GM19452 (cell line): ENCODE data around the gene FUBP3.
"Not testable (repeated sequence)": the region's sequence is repeated elsewhere in the genome, so short reads cannot be mapped to it uniquely, and the experiment has no call there.

Experiments
- ATAC-seq: cut with Tn5 transposase; IDR thresholded peaks from one replicate; pipeline ENCODE4 v1.9.1; 2021; ENCODE audit not compliant: unreplicated experiment

The FUBP3 gene

DNA sequence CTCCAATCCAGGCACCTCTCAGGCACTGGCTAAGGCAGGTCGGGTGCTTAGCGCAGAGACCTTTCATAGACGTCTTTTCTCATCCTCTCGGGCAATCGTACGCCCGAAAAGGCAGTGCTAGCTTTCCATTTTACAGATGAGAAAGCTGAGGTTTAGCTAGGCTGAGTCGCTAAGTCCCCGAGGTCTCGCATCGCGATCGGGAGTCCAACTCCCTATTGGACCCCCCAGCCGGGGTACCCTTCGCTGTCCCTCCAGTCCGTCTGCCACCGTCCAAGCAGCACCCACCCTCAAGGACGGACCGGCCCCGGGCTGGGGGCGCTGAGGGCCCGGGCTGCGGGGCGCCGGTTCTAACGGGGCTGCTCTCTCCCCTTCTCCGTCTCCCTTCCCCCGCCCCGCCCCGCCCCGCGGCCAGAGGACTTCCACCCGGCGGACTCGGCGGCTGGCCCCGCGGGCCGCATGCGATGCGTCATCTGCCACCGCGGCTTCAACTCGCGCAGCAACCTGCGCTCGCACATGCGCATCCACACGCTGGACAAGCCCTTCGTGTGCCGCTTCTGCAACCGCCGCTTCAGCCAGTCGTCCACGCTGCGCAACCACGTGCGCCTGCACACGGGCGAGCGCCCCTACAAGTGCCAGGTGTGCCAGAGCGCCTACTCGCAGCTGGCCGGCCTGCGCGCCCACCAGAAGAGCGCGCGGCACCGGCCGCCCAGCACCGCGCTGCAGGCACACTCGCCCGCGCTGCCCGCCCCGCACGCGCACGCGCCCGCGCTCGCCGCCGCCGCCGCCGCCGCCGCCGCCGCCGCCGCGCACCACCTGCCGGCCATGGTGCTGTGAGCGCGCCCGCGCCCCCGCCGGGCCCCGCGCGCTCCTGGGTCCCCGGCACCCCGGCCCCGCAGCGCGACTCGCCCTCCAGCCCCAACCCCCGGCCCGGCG, 101.7 kb downstream of the FUBP3 start:
- ATAC-seq, result no peak

DNA sequence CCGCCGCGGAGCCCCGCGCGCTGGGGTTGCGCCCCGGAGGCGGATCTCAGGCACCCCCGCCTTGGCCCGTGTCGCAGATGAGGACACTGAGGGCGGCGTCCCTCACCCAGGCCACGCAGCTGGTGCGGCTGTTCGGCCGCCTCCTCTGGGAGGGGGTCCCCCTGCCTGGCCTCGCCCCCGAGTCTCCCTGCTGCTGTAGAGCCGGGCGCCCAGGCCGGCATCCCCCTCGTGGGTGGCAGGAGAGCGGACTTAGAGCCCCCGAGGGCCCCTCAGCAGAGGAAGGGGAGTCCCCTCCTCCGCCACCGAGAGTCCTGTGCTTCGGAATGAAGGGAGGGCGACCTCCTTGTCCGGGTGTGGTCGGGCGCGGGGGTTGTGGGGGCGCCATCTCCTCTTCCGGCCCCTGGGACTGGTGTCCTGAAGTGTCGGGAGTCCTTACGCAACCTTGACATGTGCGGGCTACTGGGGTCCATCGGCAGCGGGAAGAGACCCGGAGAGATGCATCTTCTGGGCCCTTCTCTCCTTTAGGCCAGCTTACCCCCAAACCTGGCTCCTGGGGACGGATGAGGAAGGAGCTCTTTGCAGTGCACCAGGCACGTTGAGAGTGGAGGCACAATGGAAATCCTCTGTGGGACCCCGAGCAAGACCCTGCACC, 102.5 kb downstream of the FUBP3 start:
- no peak for ATAC-seq

- ATAC-seq, result no peak
Measured at GRCh38 chr9:130682421-130683121, 103.2 kb downstream of the FUBP3 start.

GRCh38 chr9:130685104-130685503, 105.7 kb downstream of the FUBP3 start:
- ATAC-seq, result no peak

DNA sequence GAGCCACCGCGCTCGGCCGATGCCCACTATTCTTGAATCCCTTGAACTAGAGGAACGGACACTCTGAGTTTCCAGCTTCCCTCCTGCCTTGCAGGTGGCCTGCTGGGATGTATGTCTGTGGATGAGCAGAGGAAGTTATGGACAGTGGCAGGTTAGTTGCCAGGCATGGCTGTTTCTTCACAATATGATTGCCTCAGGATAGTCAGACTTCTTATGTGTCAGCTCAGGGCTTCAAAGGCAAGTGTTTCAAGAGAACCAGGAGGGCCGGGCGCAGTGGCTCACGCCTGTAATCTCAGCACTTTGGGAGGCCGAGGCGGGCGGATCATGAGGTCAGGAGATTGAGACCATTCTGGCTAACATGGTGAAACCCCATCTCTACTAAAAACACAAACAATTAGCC, 106.6 kb downstream of the FUBP3 start:
- ATAC-seq, result not testable (repeated sequence)

DNA sequence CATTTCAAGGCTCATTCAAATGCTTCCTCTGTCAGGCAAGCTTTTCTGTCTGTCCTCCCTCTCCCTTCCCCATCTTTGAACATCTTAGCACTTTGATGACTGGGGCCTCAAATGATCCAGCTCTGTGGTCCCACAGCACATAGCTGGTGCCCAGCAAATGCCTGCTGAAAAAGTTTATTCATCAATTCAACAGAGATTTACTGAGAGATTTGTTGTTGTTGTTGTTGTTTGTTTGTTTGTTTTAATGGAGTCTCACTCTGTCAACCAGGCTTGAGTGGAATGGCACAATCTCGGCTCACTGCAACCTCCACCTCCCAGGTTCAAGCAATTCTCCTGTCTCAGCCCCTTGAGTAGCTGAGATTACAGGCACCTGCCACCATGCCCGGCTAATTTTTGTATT, 108.2 kb downstream of the FUBP3 start:
- ATAC-seq, result no peak
